Stimulated activated CD4-positive, alpha-beta T cell treated with anti-CD3 and anti-CD28 coated beads, Interleukin-1b, Interleukin-23, amount 100 ng/mL, for 4 hours (primary cell): Measurements from ENCODE around the gene PHEX.

Source experiments
- DNase-seq, 2 donors: peaks; one replicate each; pipeline ENCODE4 v3.0.0-alpha.2; 2020; ENCODE audit warnings: low read depth in 2 of 2

PHEX gene

DNA sequence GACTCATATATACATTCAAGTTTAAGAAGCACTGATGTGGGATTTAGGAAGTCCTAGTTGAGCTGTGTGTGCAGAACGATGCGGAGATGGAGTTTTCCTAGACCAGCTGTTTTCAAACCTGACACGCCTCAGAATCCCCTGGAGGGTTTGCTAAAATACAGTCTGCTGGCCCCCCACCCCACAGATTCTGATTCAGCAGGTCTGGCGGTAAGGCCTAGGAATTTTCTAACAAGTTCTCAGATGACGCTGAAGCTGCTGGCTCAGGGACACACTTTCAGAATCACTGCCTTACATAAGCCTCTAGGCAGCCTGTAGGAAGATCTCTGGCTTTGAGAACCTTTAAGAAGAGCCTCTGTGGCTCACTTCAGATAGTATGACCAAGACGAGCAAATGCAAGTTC, 73.1 kb downstream of the PHEX start:
- DNase-seq, result no peak

DNA sequence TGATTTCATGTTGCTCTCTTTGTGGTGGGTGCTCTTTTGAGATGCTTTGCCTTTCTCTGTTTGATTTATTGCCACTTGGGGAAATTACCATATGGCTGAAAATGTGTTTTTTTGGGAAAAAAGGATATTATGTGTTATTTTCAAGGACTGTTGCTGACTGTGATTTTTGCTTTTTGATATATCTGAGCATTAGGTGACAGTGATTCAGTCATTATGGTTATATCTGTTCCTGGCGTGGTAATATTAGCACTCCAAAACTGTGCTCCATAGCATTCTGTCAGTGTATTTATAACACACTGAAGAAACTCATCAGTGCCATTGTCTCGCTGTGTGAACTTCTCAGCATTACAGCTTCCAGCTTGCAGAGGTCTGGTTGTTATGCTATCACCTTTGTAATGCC, 73.8 kb downstream of the PHEX start:
- no peak for DNase-seq

GRCh38 chrX:22109442-22109841, 77.3 kb downstream of the PHEX start:
- DNase-seq, result no peak

- DNase-seq, result no peak
Measured at GRCh38 chrX:22110729-22111494, 78.8 kb downstream of the PHEX start.

DNA sequence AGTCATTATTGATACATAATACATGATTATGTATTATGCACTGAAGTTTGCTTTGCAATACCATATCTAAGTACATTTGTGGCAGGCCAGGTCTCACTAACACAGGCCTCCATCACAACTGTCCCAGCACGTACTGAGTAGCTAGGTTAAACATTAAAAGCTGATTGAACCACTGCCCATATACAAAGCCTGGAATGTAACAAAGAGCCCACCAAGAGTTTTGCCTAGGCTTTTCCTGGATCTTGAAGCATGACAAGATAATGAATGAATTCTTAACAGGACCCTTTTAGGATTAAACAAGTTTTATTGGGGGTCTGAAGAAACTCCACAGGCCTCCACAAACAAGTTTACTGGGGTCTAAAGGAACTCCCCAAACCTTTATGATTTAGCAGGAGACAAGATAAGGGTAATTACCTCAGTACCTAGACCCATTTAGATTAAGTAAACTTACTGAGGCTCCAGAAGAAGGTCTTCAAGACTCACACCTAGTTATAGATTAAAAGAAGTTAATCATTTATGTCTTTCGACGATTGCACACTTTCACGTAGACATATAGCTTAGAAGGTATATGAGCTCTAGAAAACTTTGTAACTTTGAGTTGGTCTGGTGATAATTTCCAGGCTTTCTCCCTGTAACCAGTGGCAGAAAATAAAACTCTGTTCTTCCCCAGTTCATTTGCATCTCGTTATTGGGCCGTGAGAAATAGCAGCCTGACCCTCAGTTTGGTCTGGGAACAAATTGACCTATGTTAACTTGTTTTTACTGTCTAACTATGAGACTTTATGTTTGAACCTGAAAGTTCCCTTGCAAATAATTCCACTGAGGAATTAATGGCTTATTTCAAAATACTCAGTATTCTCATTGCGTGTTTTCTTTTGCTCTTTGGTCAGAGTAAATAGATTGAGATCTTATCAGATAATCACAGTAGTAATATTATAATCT, 84.8 kb downstream of the PHEX start:
- DNase-seq, result no peak

GRCh38 chrX:22117633-22118032, 85.5 kb downstream of the PHEX start:
- no peak for DNase-seq

DNA sequence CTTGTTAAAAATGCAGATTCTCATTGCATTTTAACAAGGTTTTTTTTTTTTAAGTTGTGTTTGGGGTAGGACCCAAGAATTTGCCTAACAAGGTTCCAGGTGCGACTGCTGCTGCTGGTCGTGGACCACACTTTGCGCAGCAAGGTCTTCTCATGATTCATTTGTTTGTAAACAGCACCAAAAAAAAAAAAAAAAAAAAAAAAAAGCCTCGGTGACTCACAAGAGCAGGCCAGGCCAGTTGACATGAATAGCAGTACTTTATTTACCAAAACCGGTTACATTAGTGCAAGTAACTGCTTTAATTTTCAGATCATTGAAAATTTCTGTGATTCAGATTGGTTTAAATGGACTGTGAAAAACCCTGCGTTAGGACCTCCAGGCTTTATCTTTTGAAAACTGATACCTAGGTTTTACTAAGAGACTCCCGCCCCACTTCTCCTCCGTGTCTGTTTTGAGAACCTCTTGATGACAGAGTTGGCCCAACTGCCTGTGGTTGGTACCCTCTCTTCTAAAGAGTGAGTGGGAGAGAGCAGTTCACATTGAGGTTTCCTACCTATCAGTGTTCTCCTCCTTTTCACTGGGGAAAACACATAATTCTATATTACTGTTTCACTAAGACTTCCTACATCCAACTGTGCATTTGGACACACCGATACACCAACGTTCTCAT, 86.2 kb downstream of the PHEX start:
- DNase-seq, result no peak

DNA sequence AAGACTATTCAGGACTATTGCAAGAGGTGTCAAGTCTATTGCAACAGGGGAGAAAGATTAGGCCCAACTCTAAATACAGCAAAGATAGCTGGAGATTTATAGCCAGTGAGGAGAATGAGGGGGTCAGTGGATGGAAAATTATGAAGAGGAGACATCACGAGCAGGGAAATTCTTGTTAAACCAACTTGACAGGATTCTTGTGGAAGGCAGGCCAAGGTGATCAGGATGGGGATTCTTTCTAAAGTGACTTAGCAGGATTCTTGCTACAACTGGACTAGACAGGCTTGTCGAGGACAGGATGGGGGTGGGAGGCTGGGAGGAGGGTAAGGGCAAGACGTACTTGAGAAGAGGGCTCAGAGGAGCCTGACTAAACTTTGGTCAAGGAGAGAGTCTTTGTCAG, 89.0 kb downstream of the PHEX start:
- DNase-seq, result no peak

- no peak for DNase-seq
Measured at GRCh38 chrX:22122510-22122909, 90.4 kb downstream of the PHEX start.

GRCh38 chrX:22124098-22124497, 92.0 kb downstream of the PHEX start:
- no peak for DNase-seq

GRCh38 chrX:22125481-22125880, 93.4 kb downstream of the PHEX start:
- DNase-seq, result no peak

DNA sequence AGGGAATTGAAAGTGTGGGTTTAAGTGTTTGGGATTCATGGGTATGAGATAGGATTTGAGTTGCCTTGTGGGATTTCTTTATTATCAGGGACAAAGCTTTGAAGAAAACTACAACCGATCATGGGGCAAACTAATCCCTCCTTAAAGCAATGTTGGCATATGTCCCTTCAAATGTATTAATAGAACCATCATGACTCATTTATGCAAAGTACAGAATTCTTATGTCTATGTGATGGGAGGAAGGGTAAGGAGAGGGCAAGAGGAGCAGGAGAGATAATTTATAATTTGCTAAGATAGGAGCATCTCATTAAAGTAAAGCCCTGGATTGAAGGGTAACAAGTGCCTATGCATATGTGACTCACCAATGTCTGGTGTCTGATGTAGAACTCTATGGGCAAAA, 94.2 kb downstream of the PHEX start:
- DNase-seq, result no peak

GRCh38 chrX:22128961-22129360, 96.8 kb downstream of the PHEX start:
- DNase-seq, result no peak

- DNase-seq, result no peak
Measured at GRCh38 chrX:22134681-22135080, 102.6 kb downstream of the PHEX start.

- no peak for DNase-seq
Measured at GRCh38 chrX:22135171-22135711, 103.1 kb downstream of the PHEX start.

DNA sequence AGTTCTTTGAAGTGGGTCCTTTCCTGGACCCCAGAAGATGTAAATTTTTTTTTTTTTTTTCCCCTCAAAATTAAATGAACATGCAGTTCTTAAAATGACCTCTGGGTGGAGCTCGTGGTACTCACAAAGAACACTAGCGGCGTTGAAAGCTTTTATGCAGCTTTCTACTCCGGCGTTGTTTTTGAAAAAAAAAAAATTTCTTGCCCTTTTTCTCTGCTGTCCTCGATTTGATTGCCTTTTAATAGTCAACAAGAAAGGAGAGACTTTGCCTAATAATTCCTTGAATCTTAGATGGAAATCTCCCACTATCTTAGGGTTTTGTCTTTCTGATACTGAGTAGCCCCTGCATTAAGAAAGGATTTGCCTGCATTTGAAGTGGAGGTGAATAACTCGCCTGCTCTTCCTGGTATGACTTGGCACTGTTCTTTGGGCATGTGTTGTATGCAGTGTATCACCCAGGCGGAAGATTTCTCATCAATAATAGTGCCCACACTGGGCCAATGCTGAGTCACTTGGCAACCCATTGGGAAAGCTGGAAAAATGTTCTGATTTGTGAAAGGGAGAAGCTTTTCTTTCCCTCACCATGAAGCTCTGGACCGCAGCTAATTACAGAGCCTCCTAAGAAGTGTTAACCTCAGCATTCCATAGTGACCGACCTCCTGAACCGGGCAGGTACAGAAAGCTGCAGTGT, 104.0 kb downstream of the PHEX start:
- DNase-seq, result peak in 1 of 2 donors; percentile 18

DNA sequence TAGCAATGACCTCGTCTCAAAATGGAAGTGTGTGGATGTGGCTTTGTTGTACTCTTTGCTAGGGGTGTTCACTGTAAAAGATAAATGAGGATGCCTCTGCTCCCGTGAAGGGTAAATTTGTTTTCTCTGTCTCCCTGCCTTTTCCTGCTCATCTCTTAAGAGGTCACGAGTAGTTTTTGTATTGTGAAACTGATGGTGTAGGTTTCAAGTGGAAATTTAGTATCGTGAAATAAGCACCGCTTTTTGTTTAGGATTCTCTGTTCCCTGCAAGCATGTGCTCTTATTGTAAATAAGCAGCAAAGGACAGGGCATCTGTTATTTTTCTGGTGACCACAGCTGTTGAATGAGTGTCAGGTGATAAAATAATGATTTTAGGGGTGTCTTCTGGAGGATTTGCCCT, 104.6 kb downstream of the PHEX start:
- no peak for DNase-seq

- no peak for DNase-seq
Measured at GRCh38 chrX:22139822-22140221, 107.7 kb downstream of the PHEX start.

GRCh38 chrX:22141047-22141730, 109.1 kb downstream of the PHEX start:
- DNase-seq, result no peak

GRCh38 chrX:22147214-22147613, 115.1 kb downstream of the PHEX start:
- DNase-seq, result no peak

DNA sequence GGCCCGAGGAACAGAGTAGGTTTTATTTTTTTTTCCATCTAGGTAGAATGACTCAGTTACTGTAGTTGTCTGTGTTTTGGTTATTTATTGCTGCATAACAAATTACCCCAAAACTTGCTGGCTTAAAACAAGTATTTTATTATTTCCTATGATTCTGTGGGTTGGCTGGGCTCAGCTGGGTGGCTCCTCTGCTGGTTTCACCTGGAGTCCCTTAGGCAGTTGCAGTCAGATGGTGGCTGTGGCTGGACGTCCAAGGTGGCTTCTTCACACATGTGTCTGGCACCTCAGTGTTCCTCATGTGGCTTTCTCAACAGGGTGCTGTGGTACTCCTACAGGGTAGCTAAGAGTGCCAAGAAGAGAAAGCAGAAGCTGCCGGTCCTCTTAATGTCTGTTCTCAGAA, 115.8 kb downstream of the PHEX start:
- no peak for DNase-seq
